ENCODE results near the gene CNN3.
"Not testable (repeated sequence)": the region's sequence is repeated elsewhere in the genome, so short reads cannot be mapped to it uniquely, and the experiment has no call there.

Gene CNN3

DNA sequence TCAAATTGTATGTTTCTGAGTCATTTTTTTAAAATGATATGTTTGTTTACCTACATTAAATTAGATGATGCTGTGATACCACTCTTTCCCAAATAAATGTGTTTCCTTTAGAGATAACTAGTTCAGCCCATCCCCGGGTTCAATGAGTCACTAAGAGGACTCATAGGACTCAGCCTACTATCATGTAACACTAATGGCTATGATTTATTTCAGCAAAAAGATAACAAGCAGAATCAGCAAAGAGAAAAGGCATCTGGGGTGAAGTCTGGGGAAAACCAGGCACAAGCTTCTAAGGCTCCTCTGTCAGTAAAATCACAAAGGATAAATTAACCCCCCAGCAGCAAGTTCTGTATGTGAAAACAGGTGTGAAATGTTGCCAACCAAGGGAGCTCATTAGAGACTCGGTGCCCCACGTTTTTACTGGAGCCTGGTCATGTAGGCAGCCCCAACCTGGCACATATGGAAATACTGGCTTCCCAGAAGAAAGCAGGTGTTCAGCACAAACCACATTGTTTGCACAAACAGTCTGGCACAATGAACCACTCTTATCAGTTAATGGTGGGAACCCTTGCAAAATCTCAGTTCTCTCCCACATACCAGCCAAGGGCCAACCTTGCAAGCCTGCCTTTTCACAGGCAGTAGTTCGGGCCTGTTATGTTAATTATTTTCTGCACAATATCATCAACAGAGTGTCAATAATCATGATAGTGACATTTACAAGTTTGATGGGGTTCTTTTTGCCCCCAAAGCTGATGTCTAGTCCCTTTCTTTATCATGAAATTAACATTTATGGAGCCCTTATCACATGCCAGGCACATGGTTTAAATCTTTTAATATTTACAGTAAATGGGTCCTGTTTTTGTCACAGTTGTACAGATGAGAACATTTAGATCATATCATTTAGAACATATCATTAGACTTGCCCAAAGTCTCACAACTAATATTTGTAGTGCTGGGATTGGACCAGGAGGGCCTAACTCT lies 23.1 kb upstream of the CNN3 start:
- no peak for DNase-seq (ENCODE audit: low read depth in 2 of 2)

DNA sequence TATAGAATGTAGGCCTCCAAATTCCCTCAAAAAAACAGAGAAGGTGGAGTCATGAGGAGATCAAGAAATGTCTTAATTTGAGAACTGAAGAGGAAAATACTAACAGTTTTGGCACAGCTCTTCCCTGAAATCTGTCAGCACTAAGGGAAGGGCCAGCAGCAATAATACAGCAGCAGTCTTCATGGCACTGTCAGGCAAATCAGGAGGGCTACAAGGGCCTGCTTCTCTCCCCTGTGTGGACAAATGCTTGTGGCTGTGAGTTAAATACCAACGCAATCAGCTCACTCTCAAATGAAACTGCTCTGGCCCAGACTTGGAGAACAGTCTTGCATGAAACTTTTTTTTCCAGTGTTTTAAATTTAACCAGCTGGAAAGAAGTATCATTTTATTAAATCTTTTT lies 20.5 kb upstream of the CNN3 start:
- DNase-seq (ENCODE audit: low read depth in 2 of 2): no peak

GRCh38 chr1:94946886-94947285 lies 20.0 kb upstream of the CNN3 start:
- no peak for DNase-seq (ENCODE audit: low read depth in 2 of 2)

DNA sequence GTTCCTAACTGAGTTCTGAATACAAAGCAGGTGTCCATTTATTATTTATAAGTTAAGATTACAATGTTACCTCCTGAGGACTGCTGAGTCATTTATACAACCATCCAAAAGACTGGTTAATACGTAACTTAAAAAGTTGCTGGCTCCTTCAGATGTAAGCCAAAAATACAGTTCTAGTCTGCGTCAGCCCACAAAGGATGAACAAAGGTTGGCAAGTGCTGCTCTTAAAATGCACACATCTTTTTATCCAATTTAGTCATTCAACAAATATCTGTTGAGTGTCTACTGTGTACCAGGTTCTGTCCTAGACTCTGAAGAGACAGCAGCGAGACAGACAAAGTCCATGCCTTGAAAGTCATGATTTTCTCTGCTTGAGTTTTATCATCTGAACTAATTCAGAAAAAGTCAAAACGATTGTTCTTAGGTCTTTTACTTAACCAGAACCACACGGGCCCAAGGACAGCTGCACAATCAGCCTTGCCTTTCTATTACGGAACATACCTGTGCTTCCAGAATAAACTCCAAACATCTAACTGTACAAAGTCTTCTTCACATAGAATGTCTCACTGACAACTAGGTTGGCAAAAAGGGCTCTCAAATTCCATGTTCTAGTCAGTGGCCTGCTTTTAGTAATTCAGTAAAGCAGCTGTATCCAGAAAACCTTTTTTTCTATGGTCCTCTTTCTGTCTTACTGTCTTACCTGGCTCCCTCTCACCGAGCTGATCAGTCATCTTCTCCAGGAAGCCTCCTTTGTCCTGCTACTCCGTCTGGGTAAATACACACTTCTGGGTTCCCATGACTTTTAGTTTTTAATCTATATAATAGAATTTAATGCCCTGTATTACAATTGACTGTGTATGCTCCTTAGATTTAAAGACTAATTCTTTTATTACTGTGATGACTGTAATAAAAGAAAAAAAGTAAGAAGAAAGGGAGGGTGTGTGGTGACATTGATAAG lies 15.5 kb upstream of the CNN3 start:
- no peak for DNase-seq (ENCODE audit: low read depth in 2 of 2)

DNA sequence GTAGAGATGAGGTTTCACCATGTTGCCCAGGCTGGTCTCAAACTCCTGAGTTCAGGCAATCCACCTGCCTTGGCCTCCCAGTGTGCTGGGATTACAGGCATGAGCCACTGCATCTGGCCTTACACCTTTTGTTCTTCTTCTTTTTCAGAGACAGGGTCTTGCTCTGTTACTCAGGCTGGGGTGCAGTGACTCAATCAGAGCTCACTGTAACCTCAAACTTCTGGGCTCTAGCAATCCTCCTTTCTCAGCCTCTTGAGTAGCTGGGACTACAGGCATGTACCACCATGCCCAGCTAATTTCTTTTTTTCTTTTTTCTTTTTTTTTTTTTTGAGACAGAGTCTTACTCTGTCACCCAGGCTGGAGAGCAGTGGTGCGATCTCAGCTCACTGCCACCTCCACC lies 14.6 kb upstream of the CNN3 start:
- DNase-seq (ENCODE audit: low read depth in 2 of 2): not testable (repeated sequence)

GRCh38 chr1:94940738-94941137 lies 13.8 kb upstream of the CNN3 start:
- DNase-seq (ENCODE audit: low read depth in 2 of 2): no peak

DNA sequence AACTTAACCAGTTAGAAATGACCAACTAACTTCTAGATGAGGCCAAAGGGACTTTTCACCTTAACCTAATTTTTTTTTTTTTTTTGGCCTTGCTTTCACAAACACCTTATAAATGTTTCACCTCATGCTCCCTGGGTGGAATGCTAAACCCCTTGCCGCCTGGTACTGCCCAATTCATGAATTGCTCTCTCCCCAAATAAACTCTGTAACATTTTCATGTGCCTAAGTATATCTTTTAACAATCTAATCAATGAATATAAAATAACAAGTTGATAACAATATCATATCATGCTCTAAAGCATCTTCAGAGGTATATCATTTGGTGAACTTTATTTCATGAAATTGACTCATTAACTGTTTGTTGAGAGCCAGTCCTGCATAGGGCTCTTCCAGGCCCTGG lies 10.9 kb upstream of the CNN3 start:
- DNase-seq (ENCODE audit: low read depth in 2 of 2): no peak

DNA sequence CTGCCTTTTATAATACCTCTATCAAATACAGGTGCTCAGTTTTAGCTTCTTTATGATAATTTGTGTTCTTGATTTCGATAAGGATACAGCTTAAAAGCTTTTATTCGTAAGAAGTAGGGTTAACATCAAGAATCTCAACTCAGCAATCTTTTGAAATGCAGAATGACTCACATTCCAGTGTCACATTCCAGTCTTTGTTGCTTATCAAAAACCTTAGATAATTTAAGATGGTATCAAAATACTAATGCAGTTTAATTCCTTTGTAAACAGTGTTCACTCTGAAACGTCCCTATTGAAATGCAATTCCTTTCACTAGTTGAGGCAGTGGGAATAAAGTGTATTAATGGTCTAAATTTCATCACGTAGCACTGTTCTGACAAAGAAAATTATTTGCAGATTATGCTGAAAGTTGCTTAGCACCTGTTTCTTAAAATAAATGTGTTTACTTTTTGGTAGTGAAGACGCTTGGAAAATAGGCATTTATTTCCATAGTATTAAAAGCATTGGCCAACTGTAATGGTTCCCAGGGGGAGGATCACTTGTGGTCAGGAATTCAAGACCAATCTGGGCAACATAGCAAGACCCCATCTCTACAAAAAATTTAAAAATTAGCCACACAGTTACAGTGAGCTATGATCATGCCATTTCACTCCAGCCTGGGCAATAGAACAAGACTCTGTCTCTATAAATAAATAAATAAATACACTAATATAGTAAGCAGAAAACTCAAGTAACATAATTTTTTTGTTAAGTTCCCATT lies 10.1 kb upstream of the CNN3 start:
- no peak for DNase-seq (ENCODE audit: low read depth in 2 of 2)

DNA sequence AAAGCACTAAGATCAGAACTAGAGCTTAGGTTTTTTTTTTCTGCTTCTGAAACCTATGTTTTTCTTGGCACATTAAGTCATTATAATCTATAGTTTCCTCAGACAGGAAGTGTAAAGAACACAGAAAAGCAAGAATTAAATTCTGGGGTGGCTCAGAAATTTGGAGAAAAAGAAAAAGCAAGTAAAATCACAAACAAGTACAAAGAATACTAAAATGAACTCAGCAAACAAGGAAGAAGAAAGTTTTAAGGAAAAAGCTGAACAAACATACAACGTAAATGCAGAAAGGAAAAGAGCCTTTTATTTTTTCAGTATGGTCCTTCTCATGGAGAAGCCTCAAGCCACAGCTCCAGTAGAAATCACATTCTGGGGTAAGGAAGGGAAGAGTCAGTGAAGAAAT lies 8.6 kb upstream of the CNN3 start:
- DNase-seq (ENCODE audit: low read depth in 2 of 2): no peak

- no peak for DNase-seq (ENCODE audit: low read depth in 2 of 2)
Measured at GRCh38 chr1:94935034-94935433, 8.1 kb upstream of the CNN3 start.

GRCh38 chr1:94934551-94934950 lies 7.6 kb upstream of the CNN3 start:
- DNase-seq (ENCODE audit: low read depth in 2 of 2): no peak

- no peak for DNase-seq (ENCODE audit: low read depth in 2 of 2)
Measured at GRCh38 chr1:94931254-94931841, 4.4 kb upstream of the CNN3 start.

DNA sequence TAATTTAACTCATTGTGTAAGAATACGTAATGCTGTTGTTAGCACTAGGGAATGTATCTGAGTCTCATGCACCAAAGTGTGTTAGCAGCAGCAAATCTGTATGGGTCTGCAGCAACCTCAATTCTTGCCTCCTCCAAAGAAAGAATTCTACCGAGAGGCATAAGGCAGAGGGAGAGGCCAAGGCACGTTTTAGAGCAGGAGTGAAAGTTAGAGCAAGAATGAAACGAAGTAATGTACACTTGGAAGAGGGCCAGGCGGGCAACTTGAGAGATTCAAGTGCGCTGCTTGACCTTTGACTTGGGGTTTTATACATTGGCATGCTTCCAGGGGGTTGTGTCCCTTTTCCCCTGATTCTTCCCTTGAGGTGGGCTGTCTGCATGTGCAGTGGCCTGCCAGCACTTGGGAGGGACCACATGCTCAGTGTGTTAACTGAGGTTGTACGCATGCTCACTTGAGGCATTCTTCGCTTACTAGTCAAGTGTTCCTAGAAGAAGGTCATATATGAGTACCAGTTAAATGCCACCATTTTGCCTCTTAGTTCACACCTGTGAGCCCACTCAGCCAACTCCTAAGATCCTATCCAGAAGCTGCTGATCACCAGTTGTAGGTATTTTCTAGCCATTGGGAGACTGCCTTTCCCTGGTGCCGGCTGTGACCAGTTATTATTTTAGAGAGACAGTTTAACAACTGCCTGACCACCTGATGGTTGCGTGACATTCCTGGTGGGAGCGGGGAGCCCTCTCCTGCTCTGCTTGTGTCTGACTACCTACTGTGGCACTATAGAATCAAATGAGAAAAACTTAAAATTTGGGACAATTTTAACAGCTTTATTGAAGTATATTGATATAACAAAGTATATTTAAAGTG lies 2.7 kb upstream of the CNN3 start:
- DNase-seq (ENCODE audit: low read depth in 2 of 2): no peak

DNA sequence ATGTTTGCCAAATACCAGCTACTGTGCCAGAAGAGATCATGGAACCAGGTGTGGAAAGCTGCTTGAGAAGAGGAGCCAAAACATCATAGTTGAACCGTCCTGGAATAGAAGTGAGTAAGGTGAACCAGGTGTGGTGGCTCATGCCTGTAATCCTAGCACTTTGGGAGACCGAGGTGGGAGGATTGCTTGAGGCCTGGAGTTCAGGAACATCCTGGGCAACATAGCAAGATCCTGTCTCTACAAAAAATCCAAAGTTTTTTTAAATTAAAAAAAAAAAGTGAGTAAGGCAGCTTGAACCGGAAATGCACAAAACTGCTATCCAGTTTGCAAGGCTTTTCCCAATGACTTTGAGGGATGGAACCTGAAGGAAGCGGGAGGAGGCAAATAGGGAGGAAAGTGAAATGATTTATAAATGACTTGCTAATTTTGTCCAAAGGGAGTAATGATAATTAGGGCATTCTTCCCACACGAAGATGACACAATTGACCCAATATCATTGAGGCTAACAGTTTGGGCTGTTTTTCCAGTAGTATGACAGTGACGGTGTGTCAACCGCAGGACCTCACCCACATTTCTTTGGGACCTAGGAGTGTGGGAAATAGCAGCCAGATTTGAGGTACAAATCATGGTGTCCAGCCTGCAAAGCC lies 1.5 kb upstream of the CNN3 start:
- DNase-seq (ENCODE audit: low read depth in 2 of 2): no peak

GRCh38 chr1:94927405-94928175 lies 680 bp upstream of the CNN3 start:
- DNase-seq (ENCODE audit: low read depth in 2 of 2): no peak

GRCh38 chr1:94926126-94926914 lies 590 bp downstream of the CNN3 start:
- peak in 1 of 2 donors; percentile 14 for DNase-seq (ENCODE audit: low read depth in 2 of 2)

DNA sequence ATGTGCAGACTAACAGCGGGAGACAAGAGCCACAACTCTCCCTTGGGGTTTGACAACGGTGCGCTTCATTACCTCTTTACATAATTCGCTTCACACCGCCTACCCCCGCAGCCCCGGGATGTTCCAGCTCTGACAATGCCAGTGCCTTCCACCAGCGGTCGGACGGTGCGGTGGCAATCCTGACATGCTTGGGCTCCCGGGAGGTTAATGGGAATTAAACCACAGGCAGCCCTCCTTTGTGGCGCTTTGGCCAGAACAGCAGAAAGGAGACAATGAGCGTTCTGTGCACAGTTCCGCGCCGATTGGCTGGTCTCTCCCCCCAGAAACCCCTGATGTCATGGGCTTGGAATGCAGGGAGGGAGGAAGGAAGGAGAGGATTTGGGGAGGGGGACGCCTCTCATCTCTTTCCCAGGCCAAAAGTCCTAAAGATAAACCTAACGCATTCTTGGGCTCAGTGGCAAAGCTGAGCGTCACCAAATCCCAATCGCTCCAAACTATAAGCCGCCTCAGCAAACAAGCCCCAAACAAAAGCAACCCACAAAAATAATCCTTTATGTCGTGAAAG lies 1.3 kb downstream of the CNN3 start:
- DNase-seq (ENCODE audit: low read depth in 2 of 2): no peak

GRCh38 chr1:94925004-94925403 lies 1.9 kb downstream of the CNN3 start:
- no peak for DNase-seq (ENCODE audit: low read depth in 2 of 2)

Data from stimulated activated CD4-positive, alpha-beta T cell treated with anti-CD3 and anti-CD28 coated beads, Interleukin-1b, Interleukin-23, amount 100 ng/mL, for 4 hours (primary cell).